ENCODE results near the gene KANSL1. TPM values are rescaled to one million over a fixed set of nuclear protein-coding genes. Genes with fewer than 3 reads are reported as not detected.

The KANSL1 gene
- total RNA-seq, 1 experiment from 2014 or later: 55.5 TPM

DNA sequence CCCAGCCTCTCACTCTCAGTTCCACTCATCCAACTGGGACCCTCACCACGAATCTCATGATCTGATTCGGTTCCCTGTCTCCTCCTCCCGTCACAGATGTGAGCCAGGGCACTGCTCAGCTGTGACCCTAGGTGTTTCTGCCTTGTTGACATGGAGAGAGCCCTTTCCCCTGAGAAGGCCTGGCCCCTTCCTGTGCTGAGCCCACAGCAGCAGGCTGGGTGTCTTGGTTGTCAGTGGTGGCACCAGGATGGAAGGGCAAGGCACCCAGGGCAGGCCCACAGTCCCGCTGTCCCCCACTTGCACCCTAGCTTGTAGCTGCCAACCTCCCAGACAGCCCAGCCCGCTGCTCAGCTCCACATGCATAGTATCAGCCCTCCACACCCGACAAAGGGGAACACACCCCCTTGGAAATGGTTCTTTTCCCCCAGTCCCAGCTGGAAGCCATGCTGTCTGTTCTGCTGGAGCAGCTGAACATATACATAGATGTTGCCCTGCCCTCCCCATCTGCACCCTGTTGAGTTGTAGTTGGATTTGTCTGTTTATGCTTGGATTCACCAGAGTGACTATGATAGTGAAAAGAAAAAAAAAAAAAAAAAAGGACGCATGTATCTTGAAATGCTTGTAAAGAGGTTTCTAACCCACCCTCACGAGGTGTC, 167.6 kb downstream of the KANSL1 start:
- POLR2A ChIA-PET: no interaction called here

DNA sequence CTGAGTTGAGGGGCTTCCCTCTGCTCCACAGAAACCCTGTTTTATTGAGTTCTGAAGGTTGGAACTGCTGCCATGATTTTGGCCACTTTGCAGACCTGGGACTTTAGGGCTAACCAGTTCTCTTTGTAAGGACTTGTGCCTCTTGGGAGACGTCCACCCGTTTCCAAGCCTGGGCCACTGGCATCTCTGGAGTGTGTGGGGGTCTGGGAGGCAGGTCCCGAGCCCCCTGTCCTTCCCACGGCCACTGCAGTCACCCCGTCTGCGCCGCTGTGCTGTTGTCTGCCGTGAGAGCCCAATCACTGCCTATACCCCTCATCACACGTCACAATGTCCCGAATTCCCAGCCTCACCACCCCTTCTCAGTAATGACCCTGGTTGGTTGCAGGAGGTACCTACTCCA, 168.2 kb downstream of the KANSL1 start:
- no peak for ATAC-seq
- no peaks in the 10 kb centered on the region for H3K9me3 ChIP-seq (ENCODE audit: control insufficient read depth, insufficient read depth, low read depth, low read length)
- no peaks in the 10 kb centered on the region; the same call in 1 of the 2 replicates for H3K36me3 ChIP-seq (ENCODE audit: control insufficient read depth, insufficient read depth, low read length)
- H3K27ac ChIP-seq (ENCODE audit: low read length): no peak overlapping the region
- H3K4me1 ChIP-seq (ENCODE audit: control insufficient read depth, insufficient read depth, low read length): no peaks in the 10 kb centered on the region
- no peaks in the 10 kb centered on the region for H3K27me3 ChIP-seq (ENCODE audit: control insufficient read depth, insufficient read depth, low read length)
- intact Hi-C loops (cut with micrococcal nuclease; ENCODE audit: unreplicated experiment): no loop called here
- no TSS peak for BruUV-seq (replicated peaks)
- TF ChIP-seq, protein P1, sequence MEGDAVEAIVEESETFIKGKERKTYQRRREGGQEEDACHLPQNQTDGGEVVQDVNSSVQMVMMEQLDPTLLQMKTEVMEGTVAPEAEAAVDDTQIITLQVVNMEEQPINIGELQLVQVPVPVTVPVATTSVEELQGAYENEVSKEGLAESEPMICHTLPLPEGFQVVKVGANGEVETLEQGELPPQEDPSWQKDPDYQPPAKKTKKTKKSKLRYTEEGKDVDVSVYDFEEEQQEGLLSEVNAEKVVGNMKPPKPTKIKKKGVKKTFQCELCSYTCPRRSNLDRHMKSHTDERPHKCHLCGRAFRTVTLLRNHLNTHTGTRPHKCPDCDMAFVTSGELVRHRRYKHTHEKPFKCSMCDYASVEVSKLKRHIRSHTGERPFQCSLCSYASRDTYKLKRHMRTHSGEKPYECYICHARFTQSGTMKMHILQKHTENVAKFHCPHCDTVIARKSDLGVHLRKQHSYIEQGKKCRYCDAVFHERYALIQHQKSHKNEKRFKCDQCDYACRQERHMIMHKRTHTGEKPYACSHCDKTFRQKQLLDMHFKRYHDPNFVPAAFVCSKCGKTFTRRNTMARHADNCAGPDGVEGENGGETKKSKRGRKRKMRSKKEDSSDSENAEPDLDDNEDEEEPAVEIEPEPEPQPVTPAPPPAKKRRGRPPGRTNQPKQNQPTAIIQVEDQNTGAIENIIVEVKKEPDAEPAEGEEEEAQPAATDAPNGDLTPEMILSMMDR (IDR thresholded peaks at IDR 0.05): no peak
- TF ChIP-seq SIN3A (IDR thresholded peaks at IDR 0.05; ENCODE audit: borderline replicate concordance, insufficient read depth, low read depth, low read length): no peak
- TF ChIP-seq TCF7L2 (IDR thresholded peaks at IDR 0.05; ENCODE audit: low read depth, low read length): no peak
- TF ChIP-seq, protein P2, sequence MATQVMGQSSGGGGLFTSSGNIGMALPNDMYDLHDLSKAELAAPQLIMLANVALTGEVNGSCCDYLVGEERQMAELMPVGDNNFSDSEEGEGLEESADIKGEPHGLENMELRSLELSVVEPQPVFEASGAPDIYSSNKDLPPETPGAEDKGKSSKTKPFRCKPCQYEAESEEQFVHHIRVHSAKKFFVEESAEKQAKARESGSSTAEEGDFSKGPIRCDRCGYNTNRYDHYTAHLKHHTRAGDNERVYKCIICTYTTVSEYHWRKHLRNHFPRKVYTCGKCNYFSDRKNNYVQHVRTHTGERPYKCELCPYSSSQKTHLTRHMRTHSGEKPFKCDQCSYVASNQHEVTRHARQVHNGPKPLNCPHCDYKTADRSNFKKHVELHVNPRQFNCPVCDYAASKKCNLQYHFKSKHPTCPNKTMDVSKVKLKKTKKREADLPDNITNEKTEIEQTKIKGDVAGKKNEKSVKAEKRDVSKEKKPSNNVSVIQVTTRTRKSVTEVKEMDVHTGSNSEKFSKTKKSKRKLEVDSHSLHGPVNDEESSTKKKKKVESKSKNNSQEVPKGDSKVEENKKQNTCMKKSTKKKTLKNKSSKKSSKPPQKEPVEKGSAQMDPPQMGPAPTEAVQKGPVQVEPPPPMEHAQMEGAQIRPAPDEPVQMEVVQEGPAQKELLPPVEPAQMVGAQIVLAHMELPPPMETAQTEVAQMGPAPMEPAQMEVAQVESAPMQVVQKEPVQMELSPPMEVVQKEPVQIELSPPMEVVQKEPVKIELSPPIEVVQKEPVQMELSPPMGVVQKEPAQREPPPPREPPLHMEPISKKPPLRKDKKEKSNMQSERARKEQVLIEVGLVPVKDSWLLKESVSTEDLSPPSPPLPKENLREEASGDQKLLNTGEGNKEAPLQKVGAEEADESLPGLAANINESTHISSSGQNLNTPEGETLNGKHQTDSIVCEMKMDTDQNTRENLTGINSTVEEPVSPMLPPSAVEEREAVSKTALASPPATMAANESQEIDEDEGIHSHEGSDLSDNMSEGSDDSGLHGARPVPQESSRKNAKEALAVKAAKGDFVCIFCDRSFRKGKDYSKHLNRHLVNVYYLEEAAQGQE (IDR thresholded peaks at IDR 0.05; ENCODE audit: insufficient read depth in 1 of 2, low read depth in 2 of 2, low read length in 1 of 2): no peak
- no peak for TF ChIP-seq POLR2AphosphoS5 (IDR thresholded peaks at IDR 0.05; ENCODE audit: low read depth, low read length)
- no peak for DNase-seq (ENCODE audit: low read depth, low spot score)
- ChIA-PET POLR2A (no interaction called here), CTCF (no interaction called here)
- in situ Hi-C loops (cut with HindIII; ENCODE audit: low pct_unique_long_range_greater_than_20kb, low sequenced_read_pairs): no loop called here
- H3K4me3 ChIP-seq (ENCODE audit: low read depth in 2 of 2, low read length in 2 of 2): no peak overlapping the region

More for the DNA sequence above, 167.6 kb downstream of the KANSL1 start:
- Histone ChIP-seq H3K4me3 (ENCODE audit: low read depth in 2 of 2, low read length in 2 of 2) (no peak overlapping the region), H3K9me3 (ENCODE audit: control insufficient read depth, insufficient read depth, low read depth, low read length) (no peaks in the 10 kb centered on the region), H3K27ac (ENCODE audit: low read length) (no peak overlapping the region), H3K36me3 (ENCODE audit: control insufficient read depth, insufficient read depth, low read length) (no peaks in the 10 kb centered on the region; the same call in 1 of the 2 replicates), H3K27me3 (ENCODE audit: control insufficient read depth, insufficient read depth, low read length) (no peaks in the 10 kb centered on the region), H3K4me1 (ENCODE audit: control insufficient read depth, insufficient read depth, low read length) (no peaks in the 10 kb centered on the region)
- intact Hi-C loops (cut with micrococcal nuclease; ENCODE audit: unreplicated experiment) (no loop called here), in situ Hi-C loops (cut with HindIII; ENCODE audit: low pct_unique_long_range_greater_than_20kb, low sequenced_read_pairs) (no loop called here)
- CTCF ChIA-PET: no interaction called here
- no peak for DNase-seq (ENCODE audit: low read depth, low spot score)
- TF ChIP-seq TCF7L2 (IDR thresholded peaks at IDR 0.05; ENCODE audit: low read depth, low read length): no peak
- TF ChIP-seq, protein P2 (IDR thresholded peaks at IDR 0.05; ENCODE audit: insufficient read depth in 1 of 2, low read depth in 2 of 2, low read length in 1 of 2): no peak
- no peak for TF ChIP-seq SIN3A (IDR thresholded peaks at IDR 0.05; ENCODE audit: borderline replicate concordance, insufficient read depth, low read depth, low read length)
- no peak for TF ChIP-seq POLR2AphosphoS5 (IDR thresholded peaks at IDR 0.05; ENCODE audit: low read depth, low read length)
- TF ChIP-seq, protein P1 (IDR thresholded peaks at IDR 0.05): no peak
- no TSS peak for BruUV-seq (replicated peaks)
- no peak for ATAC-seq
